H7 (cell line): Measurements from ENCODE around the gene FOXK1. TPM values are rescaled to one million over a fixed set of nuclear protein-coding genes. Genes with fewer than 3 reads are reported as not detected.
A peak's percentile ranks its signal among the peaks of the same experiment; 100 is the strongest.

Experiments
- DNase-seq: peaks from one replicate; pipeline ENCODE4 v3.0.0; 2012
- H3K27me3 ChIP-seq: 2 replicates; pipeline ENCODE4 v1.6.0; 2011; ENCODE audit warnings: mild to moderate bottlenecking, low read length; ENCODE audit not compliant: control insufficient read depth, insufficient read depth
- H3K36me3 ChIP-seq: replicated peaks from 2 replicates; pipeline ENCODE4 v1.5.1; 2011; ENCODE audit warnings: low read length; ENCODE audit not compliant: control insufficient read depth, insufficient read depth
- H3K4me3 ChIP-seq: 2 replicates; pipeline ENCODE4 v1.5.1; 2011; ENCODE audit warnings: low read depth, mild to moderate bottlenecking, control low read depth, low read length, moderate library complexity; ENCODE audit not compliant: insufficient read depth
- total RNA-seq: library from RNA; depleted of rRNA; stranded (reverse); fragments of >200 nt; shearing (Covaris generic); gene quantifications from 2 replicates; pipeline ENCODE4 v1.2.3, GENCODE V29; 2014

Gene FOXK1
- total RNA-seq, 1 experiment from 2014 or later, result 20.4 TPM

DNA sequence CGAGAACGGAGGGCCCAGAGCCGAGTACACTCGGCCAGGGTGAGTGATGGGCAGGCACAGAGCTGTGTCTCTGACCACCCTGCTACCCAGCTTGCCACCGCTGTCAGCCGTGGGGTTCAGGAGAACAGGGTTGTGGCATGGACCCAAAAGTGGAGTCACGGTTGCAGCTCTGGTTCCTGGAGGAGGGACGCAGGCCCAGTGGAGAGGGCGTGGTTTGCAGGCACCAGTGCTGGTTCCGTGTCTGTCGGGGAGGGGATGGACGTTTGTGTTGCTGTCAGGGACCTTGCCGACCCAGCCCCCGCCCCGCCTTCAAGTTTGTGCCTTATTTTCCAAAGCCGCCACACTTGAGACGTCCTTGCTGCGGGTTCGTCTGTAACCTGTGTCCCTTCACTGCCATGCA is 48.2 kb downstream of the FOXK1 start:
- H3K36me3 ChIP-seq, result no peaks in the 10 kb centered on the region
- no peaks in the 10 kb centered on the region for H3K27me3 ChIP-seq
- no peak overlapping the region for H3K4me3 ChIP-seq
- no peak for DNase-seq

DNA sequence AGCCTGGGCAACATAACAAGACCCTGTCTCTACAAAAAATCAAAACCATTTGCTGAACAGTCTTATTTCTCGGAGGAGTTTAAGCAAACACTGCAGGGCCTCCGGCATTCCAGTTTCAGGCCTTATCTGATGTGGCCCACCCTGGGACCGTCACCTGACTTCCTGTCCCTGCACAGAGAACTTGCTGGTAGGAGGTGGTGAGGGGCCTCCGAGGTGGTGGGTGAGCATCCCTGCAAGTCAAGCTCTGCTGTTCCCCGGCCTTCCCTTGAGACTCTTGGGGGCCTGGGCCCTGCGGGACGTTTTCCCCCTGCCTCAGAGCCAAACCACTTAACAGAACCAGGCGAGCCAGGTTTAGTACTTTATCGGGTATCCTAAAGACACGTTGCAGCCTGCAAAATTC is 48.9 kb downstream of the FOXK1 start:
- H3K4me3 ChIP-seq, result no peak overlapping the region
- no peak for DNase-seq
- H3K27me3 ChIP-seq, result no peaks in the 10 kb centered on the region
- H3K36me3 ChIP-seq, result no peaks in the 10 kb centered on the region

DNA sequence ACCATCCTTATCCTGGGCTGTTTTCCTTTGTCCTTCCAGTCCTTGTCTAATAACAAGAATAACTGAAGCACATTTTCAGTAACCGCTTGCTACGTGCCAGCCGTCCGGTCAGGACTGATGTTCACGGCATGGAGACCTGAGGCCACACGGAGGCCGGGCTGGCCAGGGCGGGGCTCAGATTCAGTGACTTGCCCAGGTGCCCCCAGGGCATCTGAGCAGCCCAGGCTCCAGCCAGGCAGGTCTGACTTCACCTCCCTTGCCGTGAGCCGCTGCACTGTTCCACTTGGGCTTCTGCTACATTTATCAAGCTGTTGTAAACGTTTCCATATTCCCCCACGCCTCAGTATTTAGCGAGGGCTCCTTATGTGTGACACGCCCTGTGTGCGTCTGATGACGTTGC is 49.7 kb downstream of the FOXK1 start:
- H3K27me3 ChIP-seq, result no peaks in the 10 kb centered on the region
- no peak for DNase-seq
- no peak overlapping the region for H3K4me3 ChIP-seq
- no peaks in the 10 kb centered on the region for H3K36me3 ChIP-seq

DNA sequence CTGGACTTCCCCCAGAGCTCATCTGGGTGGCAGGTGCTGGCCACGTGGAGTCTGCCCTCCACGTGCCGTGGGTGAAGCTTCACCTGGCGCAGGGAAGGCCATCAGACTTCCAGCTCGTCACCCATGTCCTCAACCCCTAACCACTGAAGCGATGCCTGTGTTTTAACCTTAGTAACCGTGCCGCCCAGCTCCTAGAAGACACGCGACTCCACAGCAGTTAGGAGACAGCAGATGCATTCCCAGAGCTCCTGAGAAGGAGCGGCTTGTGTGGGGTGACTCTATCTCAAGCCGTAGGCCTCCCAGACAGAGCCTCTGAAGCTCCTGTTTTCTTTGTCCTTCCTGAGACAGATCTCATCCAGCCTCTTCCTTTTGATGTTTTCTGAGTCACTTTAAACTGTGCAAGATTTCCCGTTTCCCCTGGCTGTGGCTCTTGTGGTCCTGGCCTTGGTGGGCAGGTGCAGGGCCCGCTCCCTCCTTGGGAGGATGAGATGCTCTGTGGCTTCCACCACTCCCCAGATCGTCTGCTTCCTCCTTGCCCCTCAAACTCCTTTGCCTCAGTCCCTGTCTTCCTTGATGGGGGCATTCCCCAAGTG is 51.9 kb downstream of the FOXK1 start:
- no peak for DNase-seq
- Histone ChIP-seq H3K27me3 (no peaks in the 10 kb centered on the region), H3K36me3 (no peaks in the 10 kb centered on the region), H3K4me3 (no peak overlapping the region)

DNA sequence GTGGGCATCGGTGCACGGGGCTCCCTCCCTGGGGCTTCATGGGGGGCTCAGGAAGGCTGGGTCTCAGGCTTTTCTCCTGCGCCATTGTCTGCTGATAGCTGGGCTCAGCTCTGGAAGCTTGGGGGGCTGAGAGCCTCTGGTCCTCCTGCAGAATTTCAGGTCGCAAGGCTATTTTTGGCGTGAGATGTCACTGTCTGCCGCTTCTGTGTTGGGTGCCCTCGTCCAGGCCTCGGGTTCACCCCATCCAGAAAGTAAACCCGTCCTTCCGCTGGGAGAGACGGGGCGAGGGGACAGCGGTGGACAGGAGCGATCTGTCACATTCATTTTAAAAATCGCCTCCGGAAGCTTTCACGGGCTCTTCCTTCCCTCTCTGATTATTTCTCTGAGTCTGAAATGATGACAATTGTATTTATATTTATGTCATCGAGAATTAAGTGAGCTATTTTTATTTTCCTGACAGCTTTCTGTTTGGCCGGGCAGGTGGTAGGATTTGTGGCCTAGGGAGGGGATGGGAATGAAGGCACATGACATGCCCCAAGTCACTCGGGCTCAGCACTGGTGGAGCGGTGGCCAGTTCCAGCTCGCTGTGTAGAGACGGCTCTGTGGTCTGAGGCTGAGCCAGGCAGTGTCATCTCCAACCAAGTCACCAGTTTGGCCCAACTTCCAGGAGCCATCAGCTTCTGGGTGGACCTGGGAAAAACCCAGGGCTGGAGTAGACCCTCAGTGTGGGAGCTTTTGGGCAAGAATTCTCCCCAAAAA is 52.7 kb downstream of the FOXK1 start:
- no peak for DNase-seq
- H3K27me3 ChIP-seq, result no peaks in the 10 kb centered on the region
- no peaks in the 10 kb centered on the region for H3K36me3 ChIP-seq
- no peak overlapping the region for H3K4me3 ChIP-seq

DNA sequence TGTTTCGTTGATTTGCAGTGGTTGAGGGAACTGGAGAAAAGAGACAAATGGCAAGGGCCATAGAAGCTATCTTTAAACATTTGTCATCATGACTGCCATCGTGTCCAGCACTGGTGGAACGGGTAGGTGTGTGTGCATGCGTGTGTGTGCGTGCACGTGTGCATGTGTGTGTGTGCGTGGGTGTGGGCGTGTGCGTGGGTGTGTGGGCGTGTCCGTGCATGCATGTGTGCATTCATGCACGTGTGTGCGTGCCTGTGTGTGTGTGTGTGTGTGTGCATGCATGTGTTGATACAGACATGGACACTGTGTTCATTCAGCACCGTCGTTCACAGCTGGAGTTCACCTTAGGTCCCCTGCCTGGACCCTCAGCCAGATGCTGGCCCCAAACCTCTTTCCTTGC is 55.2 kb downstream of the FOXK1 start:
- H3K4me3 ChIP-seq, result no peak overlapping the region
- no peak for DNase-seq
- H3K27me3 ChIP-seq, result no peaks in the 10 kb centered on the region; the same call in 1 of the 2 replicates
- no peaks in the 10 kb centered on the region; the same call in 1 of the 2 replicates for H3K36me3 ChIP-seq

DNA sequence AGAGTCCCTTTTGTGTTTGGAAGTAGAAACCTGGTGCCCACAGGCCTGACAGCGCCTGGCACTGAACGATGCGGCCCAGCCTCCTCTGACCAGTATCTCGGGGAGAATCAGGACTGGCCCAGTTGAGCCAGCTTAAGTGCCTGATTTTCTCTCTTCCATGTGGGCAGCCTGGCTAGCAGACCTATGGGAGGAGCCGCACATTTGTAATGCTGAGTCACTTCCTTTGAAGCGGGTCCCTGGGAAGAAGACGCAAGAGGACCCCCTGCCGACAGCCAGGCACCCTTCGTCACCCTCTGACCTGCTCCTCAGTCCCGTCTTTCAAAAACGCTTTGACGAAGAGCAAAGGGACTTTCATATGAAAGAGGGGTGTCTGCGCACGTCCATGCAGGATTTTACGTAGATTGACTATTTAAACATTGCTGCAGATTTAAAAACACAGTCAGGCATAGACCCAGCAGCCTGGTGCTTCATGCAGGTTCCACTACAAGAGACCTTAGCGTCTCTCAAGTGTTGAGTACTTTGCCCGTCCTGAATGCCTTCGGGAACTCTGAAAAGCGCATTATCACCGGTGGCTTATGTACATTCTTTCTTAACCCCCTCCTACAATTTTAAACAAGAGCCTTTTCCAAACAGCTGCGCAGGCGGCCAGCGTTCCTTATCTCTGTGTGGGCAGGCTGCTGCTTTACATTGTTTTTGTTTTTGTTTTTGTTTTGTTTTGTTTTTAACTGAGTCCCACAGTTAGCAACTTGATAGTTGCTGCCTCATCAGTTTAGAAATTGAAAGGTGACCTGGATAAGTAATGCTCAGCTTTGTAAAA is 56.8 kb downstream of the FOXK1 start:
- Histone ChIP-seq H3K4me3 (no peak overlapping the region), H3K27me3 (no peaks in the 10 kb centered on the region; the same call in 1 of the 2 replicates), H3K36me3 (no peaks in the 10 kb centered on the region; the same call in 1 of the 2 replicates)
- DNase-seq, result no peak

DNA sequence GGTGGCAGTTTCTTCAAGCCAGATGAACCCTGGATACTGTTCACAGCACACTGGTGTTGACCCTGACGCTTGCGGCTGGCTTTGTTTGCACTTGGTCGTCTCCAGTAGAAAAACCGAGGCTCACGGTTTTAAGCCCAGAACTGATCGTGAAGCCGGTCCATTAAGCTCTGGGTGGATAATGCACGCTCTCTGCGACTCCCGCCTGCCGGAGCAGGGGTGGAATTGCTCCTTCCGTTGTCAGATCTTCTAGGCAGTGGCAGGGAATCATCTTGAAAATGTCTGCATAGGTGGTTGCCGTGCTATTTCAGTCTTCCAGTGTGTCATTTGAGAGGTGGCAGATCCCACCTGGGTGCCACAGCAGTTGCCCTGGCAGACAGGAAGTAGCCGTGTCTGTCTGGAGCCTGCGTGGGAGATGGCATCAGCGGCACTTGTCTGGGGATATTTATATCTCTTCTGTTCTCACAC is 57.5 kb downstream of the FOXK1 start:
- DNase-seq, result no peak
- no peaks in the 10 kb centered on the region; the same call in 1 of the 2 replicates for H3K27me3 ChIP-seq
- H3K4me3 ChIP-seq, result no peak overlapping the region
- H3K36me3 ChIP-seq, result no peaks in the 10 kb centered on the region; the same call in 1 of the 2 replicates

DNA sequence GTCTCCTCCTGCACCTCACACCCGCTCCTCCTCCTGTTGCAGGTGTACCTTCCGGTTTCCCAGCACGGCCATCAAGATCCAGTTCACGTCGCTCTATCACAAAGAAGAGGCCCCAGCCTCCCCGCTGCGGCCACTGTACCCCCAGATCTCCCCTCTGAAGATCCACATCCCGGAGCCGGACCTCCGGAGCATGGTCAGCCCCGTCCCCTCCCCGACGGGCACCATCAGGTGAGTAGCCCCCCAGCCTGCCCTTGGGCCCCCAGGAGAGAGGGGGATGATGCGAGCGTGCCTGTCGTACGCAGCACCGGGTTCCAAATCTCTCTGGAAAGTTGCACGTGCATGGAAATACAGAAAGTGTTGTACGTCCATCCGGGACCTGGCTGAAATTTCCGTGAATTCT is 58.7 kb downstream of the FOXK1 start:
- no peak for DNase-seq

DNA sequence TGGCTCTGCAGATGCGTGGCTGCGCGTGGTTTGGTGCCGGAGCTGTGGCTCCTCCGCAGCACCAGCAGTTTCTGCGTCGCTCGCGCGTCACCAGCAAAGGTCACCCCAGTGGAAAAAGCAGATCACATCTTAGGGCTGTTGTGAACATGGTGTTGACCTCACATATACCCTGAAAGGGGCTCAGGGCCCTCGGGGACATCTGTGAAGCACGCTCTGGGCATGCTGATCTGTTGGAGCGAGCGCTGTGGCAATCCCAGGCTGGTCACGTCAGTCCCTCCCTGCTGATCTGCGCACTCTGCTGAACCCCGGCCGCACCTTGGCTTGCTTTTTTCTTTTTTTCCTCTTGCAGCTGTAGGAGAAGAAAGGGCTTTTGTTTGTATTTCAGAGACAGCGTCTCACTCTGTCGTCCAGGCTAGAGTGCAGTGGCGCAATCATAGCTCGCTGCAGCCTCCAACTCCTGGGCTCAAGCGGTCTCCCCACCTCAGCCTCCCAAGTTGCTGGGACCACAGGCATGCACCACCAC is 60.0 kb downstream of the FOXK1 start:
- DNase-seq, result no peak
- Histone ChIP-seq H3K27me3 (no peaks in the 10 kb centered on the region; the same call in 1 of the 2 replicates), H3K36me3 (no peaks in the 10 kb centered on the region; the same call in 1 of the 2 replicates), H3K4me3 (no peak overlapping the region)

More for the DNA sequence above, 58.7 kb downstream of the FOXK1 start:
- H3K36me3 ChIP-seq, result no peaks in the 10 kb centered on the region; the same call in 1 of the 2 replicates
- H3K27me3 ChIP-seq, result no peaks in the 10 kb centered on the region; the same call in 1 of the 2 replicates
- no peak overlapping the region for H3K4me3 ChIP-seq

DNA sequence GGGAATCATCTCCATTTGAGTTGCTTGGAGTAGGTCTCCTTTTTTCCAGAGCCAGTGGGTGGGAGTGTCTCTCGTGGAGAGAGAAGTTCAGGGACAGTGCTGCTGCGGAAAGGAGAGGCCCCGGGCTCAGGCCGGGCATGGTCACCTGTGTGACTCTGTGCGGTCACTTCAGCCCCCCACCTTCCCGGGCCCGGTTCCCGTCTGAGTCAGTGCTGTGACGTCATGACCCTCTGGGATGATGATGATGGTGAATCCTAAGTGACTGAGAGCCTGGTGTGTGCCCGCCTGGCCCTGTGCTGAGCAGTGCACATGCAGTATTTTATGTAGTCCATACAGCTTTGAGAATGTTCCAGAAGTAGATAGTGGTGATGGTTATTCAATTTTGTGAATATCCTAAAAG is 60.8 kb downstream of the FOXK1 start:
- Histone ChIP-seq H3K36me3 (no peaks in the 10 kb centered on the region; the same call in 1 of the 2 replicates), H3K27me3 (no peaks in the 10 kb centered on the region; the same call in 1 of the 2 replicates), H3K4me3 (no peak overlapping the region)
- no peak for DNase-seq

DNA sequence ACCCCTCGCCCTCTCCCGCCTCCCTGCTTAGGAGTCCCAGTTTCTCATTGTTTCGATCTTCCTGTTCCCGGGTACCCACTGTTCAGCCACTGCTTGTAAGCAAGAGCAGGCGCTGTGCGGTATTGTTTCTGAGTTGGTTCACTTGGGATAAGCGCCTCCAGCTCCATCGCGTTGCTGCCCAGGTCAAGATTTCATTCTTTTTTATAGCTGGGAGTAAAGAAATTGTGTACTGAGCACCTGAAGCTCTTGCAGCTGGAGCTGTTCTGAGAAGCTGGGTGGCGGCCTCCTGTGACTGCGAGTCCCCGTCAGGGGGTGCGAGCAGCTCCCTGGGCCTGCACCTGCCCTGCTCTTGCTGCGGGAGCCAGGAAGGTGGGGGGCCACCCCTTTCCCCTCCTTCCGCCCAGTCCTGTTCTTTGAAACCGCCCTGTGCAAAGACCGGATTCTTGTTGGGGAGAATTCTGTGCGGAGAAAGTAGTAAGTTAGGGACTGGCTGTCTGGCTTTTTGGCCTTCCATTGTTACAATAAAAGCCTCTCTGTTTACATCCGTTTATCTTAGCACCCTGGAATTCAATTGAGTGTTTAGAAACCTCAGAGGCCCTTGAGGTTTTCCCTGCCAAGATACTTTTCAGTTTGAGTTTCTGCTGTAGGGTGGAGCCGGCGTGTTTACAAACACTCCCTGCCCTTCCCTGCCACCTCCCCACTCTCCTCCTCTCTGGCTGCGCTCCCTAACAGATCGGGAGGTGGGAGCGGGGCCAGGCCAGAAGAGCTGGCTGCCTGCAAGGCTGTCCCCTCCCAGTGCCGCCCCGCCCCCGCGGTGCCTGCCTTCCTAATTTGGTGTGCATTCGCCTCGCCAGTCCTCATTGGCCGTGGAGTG is 62.5 kb downstream of the FOXK1 start:
- peak; percentile 97 for DNase-seq
- peak overlapping the region; percentile 0; the same call in 1 of the 2 replicates for H3K4me3 ChIP-seq
- no peaks in the 10 kb centered on the region; the same call in 1 of the 2 replicates for H3K36me3 ChIP-seq
- no peaks in the 10 kb centered on the region; the same call in 1 of the 2 replicates for H3K27me3 ChIP-seq

DNA sequence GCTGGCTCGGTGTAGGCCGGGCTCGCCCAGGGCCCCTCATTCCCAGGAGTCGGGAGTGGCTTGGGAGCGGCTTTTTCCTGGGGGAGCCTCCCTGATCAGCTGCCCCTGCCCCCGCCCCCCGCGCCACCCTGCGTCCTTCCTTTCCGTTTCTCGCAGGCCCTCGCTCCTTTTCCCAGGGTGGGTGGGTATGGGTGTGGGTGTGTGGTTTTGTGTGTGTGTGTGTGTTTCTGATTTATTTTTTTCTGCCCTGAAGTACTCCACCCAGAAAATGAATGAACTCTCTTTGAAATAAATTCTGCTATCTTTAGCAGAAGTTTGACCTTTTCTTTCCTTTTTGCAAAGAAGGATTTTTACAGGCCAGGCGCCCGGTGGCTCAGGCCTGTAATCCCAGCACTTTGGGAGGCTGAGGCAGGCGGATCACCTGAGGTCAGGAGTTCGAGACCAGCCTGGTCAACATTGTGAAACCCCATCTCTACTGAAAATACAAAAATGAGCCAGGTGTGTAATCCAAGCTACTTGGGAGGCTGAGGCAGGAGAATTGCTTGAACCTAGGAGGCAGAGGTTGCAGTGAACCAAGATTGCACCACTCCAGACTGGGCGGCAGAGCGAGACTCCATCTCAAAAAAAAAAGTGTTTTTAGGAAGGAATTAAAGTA is 63.3 kb downstream of the FOXK1 start:
- no peak overlapping the region for H3K4me3 ChIP-seq
- no peak for DNase-seq
- H3K27me3 ChIP-seq, result no peaks in the 10 kb centered on the region; the same call in 1 of the 2 replicates
- H3K36me3 ChIP-seq, result no peaks in the 10 kb centered on the region; the same call in 1 of the 2 replicates
